Hematopoietic multipotent progenitor cell treated with erythropoietin and hydrocortisone succinate and interleukin-3 and kit ligand, for 6 days (in vitro differentiated cells): ENCODE data around the gene CMIP.

Experiments
- DNase-seq: peaks from one replicate; pipeline ENCODE4 v3.0.0-alpha.2; 2015

The CMIP gene

GRCh38 chr16:81695321-81696165 lies 250.9 kb downstream of the CMIP start:
- DNase-seq, result peak; percentile 73

- DNase-seq, result peak; percentile 86
Observed at GRCh38 chr16:81696166-81696960, 251.8 kb downstream of the CMIP start.

- peak; percentile 89 for DNase-seq
Observed at GRCh38 chr16:81696961-81697615, 252.5 kb downstream of the CMIP start.

- DNase-seq, result no peak
Observed at GRCh38 chr16:81697616-81698309, 253.2 kb downstream of the CMIP start.

- no peak for DNase-seq
Observed at GRCh38 chr16:81698310-81698641, 253.7 kb downstream of the CMIP start.

GRCh38 chr16:81699596-81699995 lies 255.0 kb downstream of the CMIP start:
- no peak for DNase-seq

- no peak for DNase-seq
Observed at GRCh38 chr16:81700071-81700779, 255.6 kb downstream of the CMIP start.

- no peak for DNase-seq
Observed at GRCh38 chr16:81700780-81701165, 256.2 kb downstream of the CMIP start.

- no peak for DNase-seq
Observed at GRCh38 chr16:81701296-81701970, 256.8 kb downstream of the CMIP start.

GRCh38 chr16:81702506-81702905 lies 257.9 kb downstream of the CMIP start:
- no peak for DNase-seq

- DNase-seq, result no peak
Observed at GRCh38 chr16:81703177-81704155, 258.9 kb downstream of the CMIP start.

GRCh38 chr16:81705261-81705660 lies 260.7 kb downstream of the CMIP start:
- no peak for DNase-seq

- DNase-seq, result no peak
Observed at GRCh38 chr16:81706327-81707295, 262.0 kb downstream of the CMIP start.

- no peak for DNase-seq
Observed at GRCh38 chr16:81707411-81708265, 263.0 kb downstream of the CMIP start.

- DNase-seq, result no peak
Observed at GRCh38 chr16:81708266-81709015, 263.8 kb downstream of the CMIP start.

- no peak for DNase-seq
Observed at GRCh38 chr16:81709016-81709900, 264.6 kb downstream of the CMIP start.
